HCT116 (cell line): ENCODE data around the gene GFOD2. TPM values are rescaled to one million over a fixed set of nuclear protein-coding genes. Genes with fewer than 3 reads are reported as not detected.

ENCODE experiments used
- ATAC-seq: fragments of 200-7000 bp; cut with Tn5 transposase; 2 replicates; pipeline ENCODE4 v1.9.1; 2020; ENCODE audit warnings: mild to moderate bottlenecking, moderate library complexity
- BruUV-seq: library from RNA; stranded (reverse); fragments of 400-500 nt; replicated peaks from 2 replicates; lab custom pipeline; 2021; lab: Mats Ljungman, UMichigan
- CTCF ChIA-PET: fragments of 300-600 bp; sonication (Branson Sonifier 250); formaldehyde crosslinking; loops from one replicate; lab custom pipeline; 2021; ENCODE audit warnings: antibody characterized with exemption; lab: Charles Lee
- POLR2A ChIA-PET: fragments of 300-600, 350-600 bp; sonication (Branson Sonifier 250); formaldehyde crosslinking; loops from one replicate; lab custom pipeline; 2021; ENCODE audit warnings: antibody characterized with exemption; lab: Charles Lee
- RAD21 ChIA-PET, 2 experiments: fragments of 300-600 bp; sonication (Branson Sonifier 250); formaldehyde crosslinking; loops; one replicate each; lab custom pipeline; 2023; ENCODE audit warnings: low total read pairs in 2 of 2; ENCODE audit not compliant: uncharacterized antibody in 2 of 2, unreplicated experiment in 2 of 2, low non-redundant PET in 1 of 2; lab: Charles Lee
- DNase-seq: peaks from one replicate; pipeline ENCODE4 v3.0.0-alpha.2; 2010; ENCODE audit warnings: low read depth, low spot score
- H2AFZ ChIP-seq: fragments of 200-600 bp; shearing (Covaris generic), sonication (generic); 2 replicates; pipeline ENCODE4 v1.6.1; 2017; ENCODE audit warnings: low read depth, mixed run types, mixed read lengths, antibody characterized with exemption, low read length; ENCODE audit not compliant: poor library complexity, severe bottlenecking
- H3K27ac ChIP-seq: 2 replicates; pipeline ENCODE4 v1.5.1; 2012; ENCODE audit warnings: low read depth, low read length
- H3K27me3 ChIP-seq: fragments of 200-600 bp; sonication (generic); 2 replicates; pipeline ENCODE4 v1.6.1; 2016; ENCODE audit warnings: mixed run types, low read length, mixed read lengths; ENCODE audit not compliant: insufficient read depth
- H3K36me3 ChIP-seq, 2 experiments: fragments of 200-500 bp in 1 of 2; fragments of 200-600 bp in 1 of 2; sonication (Bioruptor generic) in 1 of 2; sonication (generic) in 1 of 2; 2 replicates each; pipeline versions ENCODE4 v1.5.1 to v1.6.1; 2014 to 2016; ENCODE audit warnings: low read length in 2 of 2, inconsistent platforms in 1 of 2, mixed read lengths in 1 of 2, mixed run types in 1 of 2; ENCODE audit not compliant: insufficient read depth in 2 of 2, control insufficient read depth in 1 of 2
- H3K4me1 ChIP-seq, 2 experiments: fragments of 200-600 bp in 1 of 2; sonication (generic) in 1 of 2; 2 replicates each; pipeline versions ENCODE4 v1.5.1 to v1.6.1; 2012 to 2017; ENCODE audit warnings: low read length in 2 of 2, inconsistent platforms in 1 of 2, mild to moderate bottlenecking in 1 of 2, mixed read lengths in 1 of 2, mixed run types in 1 of 2, moderate library complexity in 1 of 2; ENCODE audit not compliant: insufficient read depth in 2 of 2, control insufficient read depth in 1 of 2
- H3K4me2 ChIP-seq: fragments of 200-600 bp; sonication (generic); 2 replicates; pipeline ENCODE4 v1.6.1; 2017; ENCODE audit warnings: mixed run types, low read length, mixed read lengths
- H3K4me3 ChIP-seq, 2 experiments: fragments of 200-600 bp in 1 of 2; sonication (generic) in 1 of 2; replicated peaks in 1 of 2; 2 replicates each; pipeline ENCODE4 v1.5.1; 2011 to 2016; ENCODE audit warnings: low read length in 2 of 2, control low read depth in 1 of 2, low read depth in 1 of 2, mild to moderate bottlenecking in 1 of 2, mixed read lengths in 1 of 2, mixed run types in 1 of 2
- H3K79me2 ChIP-seq: fragments of 200-600 bp; sonication (generic); 2 replicates; pipeline ENCODE4 v1.6.1; 2017; ENCODE audit warnings: mild to moderate bottlenecking, mixed run types, low read length, moderate library complexity, mixed read lengths; ENCODE audit not compliant: insufficient read depth
- H3K9ac ChIP-seq: fragments of 200-600 bp; sonication (generic); 2 replicates; pipeline ENCODE4 v1.6.1; 2016; ENCODE audit warnings: low read length, mixed read lengths
- H3K9me2 ChIP-seq: fragments of 200-600 bp; sonication (generic), shearing (Covaris generic); 2 replicates; pipeline ENCODE4 v1.6.1; 2017; ENCODE audit warnings: mixed run types, mild to moderate bottlenecking, moderate library complexity; ENCODE audit not compliant: insufficient read depth
- H3K9me3 ChIP-seq, 2 experiments: fragments of 200-500 bp in 1 of 2; fragments of 200-600 bp in 1 of 2; sonication (Bioruptor generic) in 1 of 2; sonication (generic) in 1 of 2; 2 replicates each; pipeline ENCODE4 v1.6.1; 2014 to 2017; ENCODE audit warnings: low read length in 2 of 2, mixed read lengths in 2 of 2, inconsistent platforms in 1 of 2, low read depth in 1 of 2, mild to moderate bottlenecking in 1 of 2, mixed run types in 1 of 2, moderate library complexity in 1 of 2; ENCODE audit not compliant: control insufficient read depth in 1 of 2, insufficient read depth in 1 of 2
- H4K20me1 ChIP-seq: fragments of 200-600 bp; sonication (generic), shearing (Covaris generic); 2 replicates; pipeline ENCODE4 v1.6.1; 2017; ENCODE audit warnings: mixed run types, mild to moderate bottlenecking, moderate library complexity; ENCODE audit not compliant: insufficient read depth
- EGR1 ChIP-seq: IDR thresholded peaks from 2 replicates; pipeline ENCODE4 v1.6.1; 2012; ENCODE audit warnings: low read depth
- ELF1 ChIP-seq: IDR thresholded peaks from 2 replicates; pipeline ENCODE4 v1.6.1; 2012; ENCODE audit warnings: low read depth, borderline replicate concordance
- EZH2 ChIP-seq: fragments of 200-600 bp; sonication (generic); IDR thresholded peaks from 2 replicates; pipeline ENCODE4 v1.6.1; 2017; ENCODE audit warnings: antibody characterized with exemption, mixed run types
- FOSL1 ChIP-seq: IDR thresholded peaks from 2 replicates; pipeline ENCODE4 v1.6.1; 2012; ENCODE audit warnings: low read depth
- JUND ChIP-seq: IDR thresholded peaks from 2 replicates; pipeline ENCODE4 v1.6.1; 2012
- POLR2A ChIP-seq: IDR thresholded peaks from 2 replicates; pipeline ENCODE4 v1.7.0; 2011; ENCODE audit warnings: borderline replicate concordance; ENCODE audit not compliant: insufficient read depth, insufficient read length; ENCODE audit errors: extremely low read depth
- POLR2AphosphoS5 ChIP-seq: IDR thresholded peaks from 2 replicates; pipeline ENCODE4 v1.6.1; 2011; ENCODE audit warnings: mild to moderate bottlenecking, low read depth, low read length, moderate library complexity
- RAD21 ChIP-seq: IDR thresholded peaks from 2 replicates; pipeline ENCODE4 v1.6.1; 2012; ENCODE audit warnings: low read depth, mild to moderate bottlenecking
- SIN3A ChIP-seq: IDR thresholded peaks from 2 replicates; pipeline ENCODE4 v1.6.1; 2012; ENCODE audit warnings: low read depth
- SRF ChIP-seq: IDR thresholded peaks from 2 replicates; pipeline ENCODE4 v1.6.1; 2012; ENCODE audit warnings: low read depth
- ZFX ChIP-seq: fragments of 450-650 bp; IDR thresholded peaks from 2 replicates; pipeline ENCODE4 v1.6.1; 2017
- intact Hi-C: fragments of 100-400 bp; cut with micrococcal nuclease; formaldehyde crosslinking; loops from 2 replicates; pipeline ENCODE4 v1.10.0; 2022
- total RNA-seq: library from RNA; stranded (reverse); gene quantifications from one replicate; pipeline ENCODE4 v1.2.1, GENCODE V29; 2021; ENCODE audit not compliant: unreplicated experiment
- TF ChIP-seq, protein P1 (sequence below): IDR thresholded peaks from 2 replicates; pipeline ENCODE4 v1.6.1; 2012
- TF ChIP-seq, protein P2 (sequence below): IDR thresholded peaks from 2 replicates; pipeline ENCODE4 v1.6.1; 2011; ENCODE audit warnings: mild to moderate bottlenecking, low read length, moderate library complexity; ENCODE audit not compliant: insufficient replicate concordance; ENCODE audit errors: extremely low read depth
- TF ChIP-seq, protein P3 (sequence below): IDR thresholded peaks from 2 replicates; pipeline ENCODE4 v1.6.1; 2012

The GFOD2 gene
- total RNA-seq, 1 experiment from 2014 or later = 17.4 TPM

DNA sequence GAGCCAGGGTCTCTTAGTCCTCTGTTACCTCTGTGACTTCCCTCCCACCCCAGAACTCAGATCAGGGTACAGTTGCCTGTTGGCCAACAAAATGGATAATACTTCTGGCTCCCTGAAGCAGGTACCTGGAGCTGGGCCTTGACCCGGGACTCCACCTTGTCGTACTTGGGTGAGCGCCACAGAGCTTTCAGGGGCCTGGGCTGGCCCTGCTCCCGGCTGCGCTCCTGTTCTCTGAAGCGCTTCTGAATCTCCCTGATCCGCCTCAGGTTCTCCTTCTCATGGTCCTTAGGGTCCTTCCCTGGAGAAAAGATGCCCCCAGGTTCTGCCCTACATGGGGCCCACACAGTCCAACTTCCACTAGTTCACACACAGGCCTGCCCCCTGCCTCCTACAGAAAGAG lies 54.2 kb downstream of the GFOD2 start:
- Histone ChIP-seq H3K79me2 (peaks cover 5% of the 10 kb centered on the region; the same call in 1 of the 2 replicates), H3K36me3 (no peaks in the 10 kb centered on the region), H3K4me2 (no peak overlapping the region), H3K9me3 (no peaks in the 10 kb centered on the region), H2AFZ (no peak overlapping the region), H3K4me1 (peaks cover 9 to 48% of the 10 kb centered on the region in 2 experiments; a peak in 3 of 4 replicates), H4K20me1 (no peaks in the 10 kb centered on the region), H3K27me3 (no peaks in the 10 kb centered on the region), H3K9ac (no peak overlapping the region), H3K9me2 (no peaks in the 10 kb centered on the region), H3K4me3 (no peak overlapping the region), H3K27ac (no peak overlapping the region)
- ChIA-PET CTCF (no interaction called here), POLR2A (no interaction called here), RAD21 (no interaction called here)
- no TSS peak for BruUV-seq
- TF ChIP-seq, protein P1, sequence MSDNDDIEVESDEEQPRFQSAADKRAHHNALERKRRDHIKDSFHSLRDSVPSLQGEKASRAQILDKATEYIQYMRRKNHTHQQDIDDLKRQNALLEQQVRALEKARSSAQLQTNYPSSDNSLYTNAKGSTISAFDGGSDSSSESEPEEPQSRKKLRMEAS = no peak
- TF ChIP-seq EGR1 (no peak), SRF (no peak), EZH2 (no peak), SIN3A (no peak)
- TF ChIP-seq, protein P2, sequence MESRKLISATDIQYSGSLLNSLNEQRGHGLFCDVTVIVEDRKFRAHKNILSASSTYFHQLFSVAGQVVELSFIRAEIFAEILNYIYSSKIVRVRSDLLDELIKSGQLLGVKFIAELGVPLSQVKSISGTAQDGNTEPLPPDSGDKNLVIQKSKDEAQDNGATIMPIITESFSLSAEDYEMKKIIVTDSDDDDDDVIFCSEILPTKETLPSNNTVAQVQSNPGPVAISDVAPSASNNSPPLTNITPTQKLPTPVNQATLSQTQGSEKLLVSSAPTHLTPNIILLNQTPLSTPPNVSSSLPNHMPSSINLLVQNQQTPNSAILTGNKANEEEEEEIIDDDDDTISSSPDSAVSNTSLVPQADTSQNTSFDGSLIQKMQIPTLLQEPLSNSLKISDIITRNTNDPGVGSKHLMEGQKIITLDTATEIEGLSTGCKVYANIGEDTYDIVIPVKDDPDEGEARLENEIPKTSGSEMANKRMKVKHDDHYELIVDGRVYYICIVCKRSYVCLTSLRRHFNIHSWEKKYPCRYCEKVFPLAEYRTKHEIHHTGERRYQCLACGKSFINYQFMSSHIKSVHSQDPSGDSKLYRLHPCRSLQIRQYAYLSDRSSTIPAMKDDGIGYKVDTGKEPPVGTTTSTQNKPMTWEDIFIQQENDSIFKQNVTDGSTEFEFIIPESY = no peak
- DNase-seq = no peak
- ATAC-seq = no peak
- intact Hi-C loops = loop anchor here (10.0 kb wide), 1 partner anchor 710 kb away; no protein-coding TSS in a partner anchor

DNA sequence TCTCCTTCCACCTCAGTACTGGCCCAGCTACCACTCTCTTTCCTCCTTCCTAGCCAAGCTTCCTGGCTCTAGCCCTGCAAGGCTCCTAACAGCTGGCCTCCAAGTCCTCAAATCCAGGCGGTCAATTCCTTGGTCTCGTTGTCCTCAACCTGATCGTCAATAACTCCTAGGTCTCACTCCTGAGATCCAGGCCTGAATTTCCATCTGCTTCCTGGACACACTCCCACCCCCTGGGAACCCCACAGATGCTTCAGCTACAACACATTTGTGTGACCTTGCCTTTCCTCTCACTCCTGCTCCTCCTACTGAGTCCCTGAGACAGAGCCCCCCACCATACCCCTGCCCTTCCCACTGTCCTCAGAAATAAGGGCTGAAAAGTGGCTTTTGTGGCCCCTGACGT lies 54.9 kb downstream of the GFOD2 start:
- no peaks in the 10 kb centered on the region for H4K20me1 ChIP-seq
- no peaks in the 10 kb centered on the region for H3K36me3 ChIP-seq
- no peaks in the 10 kb centered on the region for H3K27me3 ChIP-seq
- H3K4me2 ChIP-seq = no peak overlapping the region
- peaks cover 11% of the 10 kb centered on the region; the same call in 1 of the 2 replicates for H3K79me2 ChIP-seq
- TF ChIP-seq ELF1 = no peak
- TF ChIP-seq ZFX = no peak
- no peak for TF ChIP-seq RAD21
- TF ChIP-seq POLR2A = no peak
- no peak for TF ChIP-seq SIN3A
- TF ChIP-seq, protein P1 = no peak
- TF ChIP-seq, protein P2 = no peak
- no peak for TF ChIP-seq JUND
- no peak for TF ChIP-seq SRF
- TF ChIP-seq, protein P3, sequence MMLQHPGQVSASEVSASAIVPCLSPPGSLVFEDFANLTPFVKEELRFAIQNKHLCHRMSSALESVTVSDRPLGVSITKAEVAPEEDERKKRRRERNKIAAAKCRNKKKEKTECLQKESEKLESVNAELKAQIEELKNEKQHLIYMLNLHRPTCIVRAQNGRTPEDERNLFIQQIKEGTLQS = no peak
- TF ChIP-seq POLR2AphosphoS5 = no peak
- no peak for TF ChIP-seq FOSL1
- H2AFZ ChIP-seq = no peak overlapping the region
- no peaks in the 10 kb centered on the region for H3K9me3 ChIP-seq
- DNase-seq = no peak
- H3K9ac ChIP-seq = no peak overlapping the region
- H3K9me2 ChIP-seq = no peaks in the 10 kb centered on the region
- POLR2A ChIA-PET = no interaction called here
- H3K4me3 ChIP-seq = no peak overlapping the region
- H3K27ac ChIP-seq = no peak overlapping the region
- no TSS peak for BruUV-seq
- CTCF ChIA-PET = interaction anchor here (1.2 to 2.0 kb wide), 3 partner anchors 8 to 143 kb away, joined by 5 to 13 read pairs (median 5); no protein-coding TSS in a partner anchor
- no peak for ATAC-seq
- H3K4me1 ChIP-seq = peaks cover 9 to 50% of the 10 kb centered on the region in 2 experiments; a peak in 3 of 4 replicates
- RAD21 ChIA-PET = no interaction called here
- intact Hi-C loops = loop anchor here (10.0 kb wide), 1 partner anchor 709 kb away; no protein-coding TSS in a partner anchor
